ENCODE results near the gene CATSPER1. TPM values are rescaled to one million over a fixed set of nuclear protein-coding genes. Genes with fewer than 3 reads are reported as not detected.

The CATSPER1 gene
- polyA plus RNA-seq, 2 of the 4 experiments (the other 2 are of a cell fraction): 0.46 to 0.97 TPM

DNA sequence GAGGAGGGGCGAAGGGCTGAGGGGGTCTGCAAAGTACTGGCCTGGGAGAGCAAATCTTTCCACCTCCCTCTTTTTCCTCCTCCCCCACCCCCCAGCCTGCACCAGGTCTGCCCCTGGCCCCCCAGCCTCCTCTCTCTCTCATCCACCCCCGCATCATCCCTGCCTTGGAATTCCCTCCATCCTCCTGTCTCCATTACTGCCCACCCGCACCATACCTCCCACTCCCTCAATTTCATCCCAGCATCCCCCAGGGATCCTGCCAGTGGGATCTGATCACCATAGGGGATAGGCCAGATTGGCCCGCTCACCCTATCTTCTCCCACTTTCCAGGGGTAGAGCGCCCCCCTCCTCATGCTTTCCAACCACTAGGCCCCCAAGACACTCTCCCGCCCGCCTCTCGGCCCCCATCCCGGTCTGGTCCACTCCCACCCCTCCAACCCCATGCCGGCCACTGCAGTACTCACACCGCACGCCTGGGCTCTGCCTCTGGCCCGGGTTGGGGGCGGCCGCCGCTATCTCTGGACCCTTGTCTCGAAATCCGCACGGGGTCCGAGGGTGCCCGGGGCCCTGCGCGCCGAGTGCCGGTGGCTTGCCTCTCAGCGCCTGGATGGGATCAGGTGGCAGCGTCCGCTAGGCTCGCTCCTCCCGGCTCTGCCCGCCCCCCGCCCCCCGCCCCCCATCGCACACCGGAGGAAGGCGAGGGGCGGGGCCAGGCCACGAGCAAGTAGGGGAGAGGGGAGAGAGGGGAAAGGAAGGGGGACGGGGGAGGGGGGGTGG lies 22.5 kb upstream of the CATSPER1 start, which contains the start of gene GAL3ST3 (continued):
- TF ChIP-seq CTCF (IDR thresholded peaks at IDR 0.05) (no peak), USF2 (IDR thresholded peaks at IDR 0.05) (no peak), HOXB5 (CRISPR knock-in tag; IDR thresholded peaks at IDR 0.05) (no peak), RARB (CRISPR knock-in tag; IDR thresholded peaks at IDR 0.05) (no peak), NR3C1 (IDR thresholded peaks at IDR 0.05) (no peak)

DNA sequence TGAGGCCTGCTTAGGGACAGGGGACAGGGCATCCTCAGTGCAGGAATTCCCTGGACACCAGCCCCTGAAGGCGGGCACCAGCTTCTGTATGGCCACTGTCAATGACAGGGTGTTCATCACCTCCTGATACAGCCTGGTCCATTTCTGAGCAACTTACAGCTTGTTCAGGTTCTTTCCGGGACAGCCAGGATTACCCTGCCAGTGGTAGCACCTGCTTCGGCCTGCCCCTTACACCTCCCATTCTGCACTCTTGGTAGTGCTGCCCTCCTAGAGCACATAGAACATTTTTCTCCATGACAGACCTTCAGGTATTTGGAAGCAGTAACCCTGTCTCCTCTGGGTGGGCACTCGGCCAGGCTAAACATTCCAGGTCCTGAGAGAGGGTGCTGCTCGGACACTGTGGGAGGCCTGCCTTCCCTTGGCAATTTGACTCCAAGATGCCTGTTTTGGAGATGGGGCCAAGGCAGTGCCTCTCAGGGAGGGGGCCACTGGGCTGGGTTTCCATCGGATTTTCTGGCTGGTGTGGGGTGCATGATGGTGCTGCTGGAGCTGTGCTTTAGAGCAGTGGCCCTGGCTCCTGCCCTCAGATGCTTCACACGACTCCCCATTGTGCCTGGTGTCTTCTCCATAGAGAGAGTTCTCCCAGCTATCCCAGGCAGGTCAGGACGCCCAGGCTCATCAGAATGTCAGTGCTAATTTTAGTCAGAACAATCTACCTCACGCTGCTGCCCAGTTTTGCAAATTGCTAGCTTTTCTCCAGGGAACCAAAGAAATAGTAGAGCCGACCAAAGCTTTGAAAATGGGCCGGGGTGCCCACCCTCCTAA lies 21.5 kb upstream of the CATSPER1 start:
- Histone ChIP-seq H3K4me3 (no peak overlapping the region), H3K27ac (no peak overlapping the region), H3K4me2 (no peak overlapping the region), H3K4me1 (peaks cover 19% of the 10 kb centered on the region), H3K9me3 (no peaks in the 10 kb centered on the region)
- WGBS (ENCODE audit: missing lambda C conversion rate): 65% methylated on average over 11 of the region's 11 CpGs
- DNase-seq (ENCODE audit: low read depth in 1 of 2, low spot score in 1 of 2) (no peak), FAIRE-seq (no peak), ATAC-seq (no peak)
- CTCF ChIA-PET: interaction anchor here (1.1 to 15.8 kb wide), 6 partner anchors 12 to 32 kb away, joined by 3 to 188 read pairs (median 29); partner anchors contain the start of gene CATSPER1
- TF ChIP-seq JUN (IDR thresholded peaks at IDR 0.05) (no peak), RCOR1 (IDR thresholded peaks at IDR 0.05; ENCODE audit: low read depth, low read length) (no peak), HOXB13 (CRISPR knock-in tag; IDR thresholded peaks at IDR 0.05; ENCODE audit: low read depth) (no peak), SMC3 (IDR thresholded peaks at IDR 0.05) (no peak), CHD2 (IDR thresholded peaks at IDR 0.05; ENCODE audit: low read length, partially characterized antibody) (no peak), EHMT2 (IDR thresholded peaks at IDR 0.05; ENCODE audit: low read depth) (no peak), HDAC2 (IDR thresholded peaks at IDR 0.05) (no peak), POLR2AphosphoS2 (conservative IDR thresholded peaks at IDR 0.05; ENCODE audit: low read length) (no peak), FOXS1 (CRISPR knock-in tag; IDR thresholded peaks at IDR 0.05) (no peak), FOSB (CRISPR knock-in tag; IDR thresholded peaks at IDR 0.05) (no peak), ZNF302 (CRISPR knock-in tag; IDR thresholded peaks at IDR 0.05) (no peak)
- TF ChIP-seq, protein P1, sequence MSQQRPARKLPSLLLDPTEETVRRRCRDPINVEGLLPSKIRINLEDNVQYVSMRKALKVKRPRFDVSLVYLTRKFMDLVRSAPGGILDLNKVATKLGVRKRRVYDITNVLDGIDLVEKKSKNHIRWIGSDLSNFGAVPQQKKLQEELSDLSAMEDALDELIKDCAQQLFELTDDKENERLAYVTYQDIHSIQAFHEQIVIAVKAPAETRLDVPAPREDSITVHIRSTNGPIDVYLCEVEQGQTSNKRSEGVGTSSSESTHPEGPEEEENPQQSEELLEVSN (IDR thresholded peaks at IDR 0.05; ENCODE audit: borderline replicate concordance, low read depth): no peak
- POLR2A ChIA-PET: interaction anchor here (0.6 kb wide), 1 partner anchor 30 kb away, joined by 5 read pairs; no protein-coding TSS in a partner anchor

DNA sequence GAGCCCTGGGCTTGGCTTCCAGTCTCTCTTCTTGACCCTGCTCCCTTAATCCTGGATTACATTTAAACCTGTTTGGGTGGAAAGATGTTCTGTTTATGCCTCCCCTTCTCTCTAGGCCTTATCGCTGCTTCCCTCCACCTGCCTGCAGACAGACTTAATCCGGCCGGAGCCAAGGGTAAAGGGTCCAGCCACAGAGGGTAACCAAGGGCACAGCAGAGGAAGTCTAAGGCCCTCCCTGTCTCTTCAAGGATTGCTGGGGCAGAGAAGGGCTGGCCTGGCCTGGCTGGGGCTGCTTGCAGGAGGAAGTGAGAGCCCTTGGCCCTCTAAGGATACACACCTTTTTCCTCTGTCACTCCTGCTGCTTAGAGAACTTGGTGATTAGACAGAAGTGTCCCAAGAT lies 20.6 kb upstream of the CATSPER1 start:
- 96% methylated on average over 3 of the region's 3 CpGs for WGBS (ENCODE audit: missing lambda C conversion rate)
- DNase-seq (ENCODE audit: low read depth in 1 of 2, low spot score in 1 of 2) (no peak), ATAC-seq (no peak), FAIRE-seq (no peak)
- no peak for TF ChIP-seq TFCP2L1 (CRISPR knock-in tag; IDR thresholded peaks at IDR 0.05)
- TF ChIP-seq, protein P2, sequence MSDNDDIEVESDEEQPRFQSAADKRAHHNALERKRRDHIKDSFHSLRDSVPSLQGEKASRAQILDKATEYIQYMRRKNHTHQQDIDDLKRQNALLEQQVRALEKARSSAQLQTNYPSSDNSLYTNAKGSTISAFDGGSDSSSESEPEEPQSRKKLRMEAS (IDR thresholded peaks at IDR 0.05): no peak
- TF ChIP-seq USF2 (IDR thresholded peaks at IDR 0.05): no peak
- TF ChIP-seq JUNB (IDR thresholded peaks at IDR 0.05): no peak
- Histone ChIP-seq H3K4me2 (no peak overlapping the region), H3K27ac (no peak overlapping the region), H3K4me3 (no peak overlapping the region), H3K9me3 (no peaks in the 10 kb centered on the region), H3K4me1 (peaks cover 19% of the 10 kb centered on the region)
- ChIA-PET POLR2A (no interaction called here), CTCF (interaction anchor here (1.0 to 15.8 kb wide), 9 partner anchors 9 to 335 kb away, joined by 3 to 188 read pairs (median 8); partner anchors contain the start of genes CATSPER1 and KAT5)
